Measurements from ENCODE around the gene CCDC191.

CCDC191 gene

GRCh38 chr3:114035896-114036295 lies 20.4 kb downstream of the CCDC191 start:
- H3K4me3 ChIP-seq (ENCODE audit: low read depth in 1 of 2, low read length in 2 of 2): no peak overlapping the region
- H2AFZ ChIP-seq (ENCODE audit: low read depth, low read length): no peak overlapping the region
- DNase-seq (no peak), ATAC-seq (ENCODE audit: insufficient read depth, low read depth) (no peak)
- H4K20me1 ChIP-seq (ENCODE audit: insufficient read depth, low read length): no peaks in the 10 kb centered on the region
- H3K27ac ChIP-seq (ENCODE audit: low read length): no peak overlapping the region
- H3K4me2 ChIP-seq (ENCODE audit: insufficient read depth, low read length): no peak overlapping the region
- no peaks in the 10 kb centered on the region for H3K36me3 ChIP-seq (ENCODE audit: insufficient read depth, low read length)
- TF ChIP-seq, protein P1, sequence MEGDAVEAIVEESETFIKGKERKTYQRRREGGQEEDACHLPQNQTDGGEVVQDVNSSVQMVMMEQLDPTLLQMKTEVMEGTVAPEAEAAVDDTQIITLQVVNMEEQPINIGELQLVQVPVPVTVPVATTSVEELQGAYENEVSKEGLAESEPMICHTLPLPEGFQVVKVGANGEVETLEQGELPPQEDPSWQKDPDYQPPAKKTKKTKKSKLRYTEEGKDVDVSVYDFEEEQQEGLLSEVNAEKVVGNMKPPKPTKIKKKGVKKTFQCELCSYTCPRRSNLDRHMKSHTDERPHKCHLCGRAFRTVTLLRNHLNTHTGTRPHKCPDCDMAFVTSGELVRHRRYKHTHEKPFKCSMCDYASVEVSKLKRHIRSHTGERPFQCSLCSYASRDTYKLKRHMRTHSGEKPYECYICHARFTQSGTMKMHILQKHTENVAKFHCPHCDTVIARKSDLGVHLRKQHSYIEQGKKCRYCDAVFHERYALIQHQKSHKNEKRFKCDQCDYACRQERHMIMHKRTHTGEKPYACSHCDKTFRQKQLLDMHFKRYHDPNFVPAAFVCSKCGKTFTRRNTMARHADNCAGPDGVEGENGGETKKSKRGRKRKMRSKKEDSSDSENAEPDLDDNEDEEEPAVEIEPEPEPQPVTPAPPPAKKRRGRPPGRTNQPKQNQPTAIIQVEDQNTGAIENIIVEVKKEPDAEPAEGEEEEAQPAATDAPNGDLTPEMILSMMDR (IDR thresholded peaks at IDR 0.05; ENCODE audit: borderline replicate concordance, extremely low read depth, low read length, poor library complexity, severe bottlenecking): no peak
- TF ChIP-seq EZH2 (IDR thresholded peaks at IDR 0.05; ENCODE audit: borderline replicate concordance, low read depth, low read length, severe bottlenecking): no peak
- H3K4me1 ChIP-seq (ENCODE audit: insufficient read depth, low read length): no peaks in the 10 kb centered on the region
- no peaks in the 10 kb centered on the region for H3K27me3 ChIP-seq (ENCODE audit: insufficient read depth, low read length, poor library complexity)
- H3K9ac ChIP-seq (ENCODE audit: low read depth, low read length): no peak overlapping the region
- H3K9me3 ChIP-seq (ENCODE audit: insufficient read depth, low read length, severe bottlenecking): no peaks in the 10 kb centered on the region
- H3K79me2 ChIP-seq (ENCODE audit: insufficient read depth, low read length): no peaks in the 10 kb centered on the region

DNA sequence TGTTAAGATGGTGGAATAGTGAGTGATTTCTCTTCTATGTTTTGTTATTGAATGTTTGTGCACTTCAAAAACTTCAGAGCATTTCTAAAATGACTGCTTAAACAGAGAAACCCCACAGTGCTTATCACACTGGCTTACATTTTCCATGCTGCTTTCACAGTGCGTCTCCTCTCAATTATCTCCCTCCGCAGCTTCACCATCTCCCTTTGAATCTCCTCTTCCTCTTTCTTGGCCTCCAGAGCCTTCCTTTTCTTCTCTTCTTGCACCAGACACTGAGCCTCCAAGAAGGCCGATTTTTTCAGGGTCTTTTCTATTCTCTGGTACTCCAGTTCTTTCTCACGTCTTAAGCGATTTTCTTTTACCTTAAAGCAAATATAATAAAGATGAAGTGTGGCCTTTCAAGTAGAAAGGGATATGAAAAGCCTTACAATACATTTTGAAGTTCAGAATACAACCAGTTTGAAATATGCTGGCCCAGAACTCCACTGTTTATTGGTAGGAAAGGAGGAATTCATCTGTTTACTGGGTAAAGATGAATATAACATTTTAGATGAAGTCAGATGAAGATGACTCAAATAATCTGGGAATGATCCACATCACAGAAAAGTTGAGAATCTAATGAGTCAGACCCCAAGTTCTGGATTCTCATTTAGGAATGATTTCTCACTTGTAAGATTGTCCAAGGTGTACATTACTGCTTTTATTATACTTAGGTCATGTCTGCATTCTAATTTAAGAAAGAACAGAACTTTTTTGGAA lies 21.4 kb downstream of the CCDC191 start:
- no peaks in the 10 kb centered on the region for H3K4me1 ChIP-seq (ENCODE audit: insufficient read depth, low read length)
- no peaks in the 10 kb centered on the region for H3K27me3 ChIP-seq (ENCODE audit: insufficient read depth, low read length, poor library complexity)
- H2AFZ ChIP-seq (ENCODE audit: low read depth, low read length): no peak overlapping the region
- no peak for TF ChIP-seq EZH2 (IDR thresholded peaks at IDR 0.05; ENCODE audit: borderline replicate concordance, low read depth, low read length, severe bottlenecking)
- TF ChIP-seq, protein P1 (IDR thresholded peaks at IDR 0.05; ENCODE audit: borderline replicate concordance, extremely low read depth, low read length, poor library complexity, severe bottlenecking): no peak
- DNase-seq (no peak), ATAC-seq (ENCODE audit: insufficient read depth, low read depth) (no peak)
- H3K9me3 ChIP-seq (ENCODE audit: insufficient read depth, low read length, severe bottlenecking): no peaks in the 10 kb centered on the region
- H3K27ac ChIP-seq (ENCODE audit: low read length): no peak overlapping the region
- no peaks in the 10 kb centered on the region for H3K36me3 ChIP-seq (ENCODE audit: insufficient read depth, low read length)
- H4K20me1 ChIP-seq (ENCODE audit: insufficient read depth, low read length): no peaks in the 10 kb centered on the region
- no peak overlapping the region for H3K9ac ChIP-seq (ENCODE audit: low read depth, low read length)
- no peak overlapping the region for H3K4me3 ChIP-seq (ENCODE audit: low read depth in 1 of 2, low read length in 2 of 2)
- H3K4me2 ChIP-seq (ENCODE audit: insufficient read depth, low read length): no peak overlapping the region
- no peaks in the 10 kb centered on the region for H3K79me2 ChIP-seq (ENCODE audit: insufficient read depth, low read length)

DNA sequence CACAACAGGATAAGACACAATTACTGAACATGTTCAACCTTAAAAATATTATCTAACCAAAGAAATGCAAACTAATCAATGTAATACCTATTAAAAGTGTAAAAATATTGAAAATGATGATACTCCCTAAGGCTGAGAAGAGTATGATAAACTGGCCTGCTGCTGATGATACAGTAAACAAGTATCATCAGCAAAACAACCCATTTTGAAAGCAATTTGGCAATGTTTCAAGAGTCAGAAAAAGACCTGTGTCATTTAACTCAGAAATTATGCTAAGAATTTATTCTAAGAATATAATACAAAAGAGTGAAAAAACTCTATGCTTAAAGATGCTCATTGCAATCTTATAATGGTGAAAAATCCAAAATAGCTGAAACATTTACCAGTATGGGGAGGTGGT lies 22.1 kb downstream of the CCDC191 start:
- Histone ChIP-seq H3K4me1 (ENCODE audit: insufficient read depth, low read length) (no peaks in the 10 kb centered on the region), H3K36me3 (ENCODE audit: insufficient read depth, low read length) (no peaks in the 10 kb centered on the region), H3K27ac (ENCODE audit: low read length) (no peak overlapping the region), H3K9ac (ENCODE audit: low read depth, low read length) (no peak overlapping the region), H3K4me2 (ENCODE audit: insufficient read depth, low read length) (no peak overlapping the region), H3K9me3 (ENCODE audit: insufficient read depth, low read length, severe bottlenecking) (no peaks in the 10 kb centered on the region), H3K4me3 (ENCODE audit: low read depth in 1 of 2, low read length in 2 of 2) (no peak overlapping the region), H3K27me3 (ENCODE audit: insufficient read depth, low read length, poor library complexity) (no peaks in the 10 kb centered on the region), H4K20me1 (ENCODE audit: insufficient read depth, low read length) (no peaks in the 10 kb centered on the region), H2AFZ (ENCODE audit: low read depth, low read length) (no peak overlapping the region), H3K79me2 (ENCODE audit: insufficient read depth, low read length) (no peaks in the 10 kb centered on the region)
- no peak for TF ChIP-seq EZH2 (IDR thresholded peaks at IDR 0.05; ENCODE audit: borderline replicate concordance, low read depth, low read length, severe bottlenecking)
- TF ChIP-seq, protein P1 (IDR thresholded peaks at IDR 0.05; ENCODE audit: borderline replicate concordance, extremely low read depth, low read length, poor library complexity, severe bottlenecking): no peak
- DNase-seq (no peak), ATAC-seq (ENCODE audit: insufficient read depth, low read depth) (no peak)
